ENCODE results near the gene SEC24B.

The SEC24B gene

GRCh38 chr4:109589119-109589518, 155.5 kb downstream of the SEC24B start:
- no peak for FAIRE-seq

- no peak for FAIRE-seq
These were observed 156.0 kb downstream of the SEC24B start for GRCh38 chr4:109589605-109590004.
